GM18867 (cell line): Measurements from ENCODE around the gene PLXNA3.

Source experiments
- ATAC-seq: cut with Tn5 transposase; IDR thresholded peaks from one replicate; pipeline ENCODE4 v1.9.1; 2021; ENCODE audit warnings: mild to moderate bottlenecking, moderate library complexity; ENCODE audit not compliant: unreplicated experiment

Gene PLXNA3

GRCh38 chrX:154457491-154458115 is 478 bp upstream of the PLXNA3 start:
- peak; percentile 60 for ATAC-seq

- no peak for ATAC-seq
These were observed 1.1 kb downstream of the PLXNA3 start for GRCh38 chrX:154458954-154459778.

GRCh38 chrX:154459832-154460231 is 1.8 kb downstream of the PLXNA3 start:
- no peak for ATAC-seq

GRCh38 chrX:154460326-154460725 is 2.2 kb downstream of the PLXNA3 start:
- ATAC-seq, result no peak

- no peak for ATAC-seq
These were observed 4.3 kb downstream of the PLXNA3 start for GRCh38 chrX:154462396-154462795.

- no peak for ATAC-seq
These were observed 5.6 kb downstream of the PLXNA3 start for GRCh38 chrX:154463611-154464220.

GRCh38 chrX:154464806-154465365 is 6.8 kb downstream of the PLXNA3 start:
- no peak for ATAC-seq

GRCh38 chrX:154465601-154466000 is 7.5 kb downstream of the PLXNA3 start:
- no peak for ATAC-seq

GRCh38 chrX:154466036-154466435 is 8.0 kb downstream of the PLXNA3 start:
- no peak for ATAC-seq

GRCh38 chrX:154466907-154467306 is 8.8 kb downstream of the PLXNA3 start:
- ATAC-seq, result no peak

GRCh38 chrX:154467556-154467955 is 9.5 kb downstream of the PLXNA3 start:
- ATAC-seq, result no peak

GRCh38 chrX:154468217-154468616 is 10.1 kb downstream of the PLXNA3 start:
- no peak for ATAC-seq

GRCh38 chrX:154469114-154469513 is 11.0 kb downstream of the PLXNA3 start:
- no peak for ATAC-seq

- no peak for ATAC-seq
These were observed 11.8 kb downstream of the PLXNA3 start for GRCh38 chrX:154469880-154470279.

- no peak for ATAC-seq
These were observed 12.4 kb downstream of the PLXNA3 start for GRCh38 chrX:154470434-154470833.

- ATAC-seq, result no peak
These were observed 13.0 kb downstream of the PLXNA3 start for GRCh38 chrX:154470914-154471568.

GRCh38 chrX:154471839-154472684 is 14.0 kb downstream of the PLXNA3 start:
- no peak for ATAC-seq

- no peak for ATAC-seq
These were observed 14.9 kb downstream of the PLXNA3 start for GRCh38 chrX:154472685-154473632.

- no peak for ATAC-seq
These were observed 15.6 kb downstream of the PLXNA3 start for GRCh38 chrX:154473683-154474082.
